HG03558 (cell line): ENCODE data around the gene CCDC107.

Experiments used
- ATAC-seq: cut with Tn5 transposase; IDR thresholded peaks from one replicate; pipeline ENCODE4 v1.9.1; 2021; ENCODE audit warnings: moderate number of reproducible peaks; ENCODE audit not compliant: unreplicated experiment; ENCODE audit errors: extremely low read depth

Gene CCDC107

GRCh38 chr9:35698231-35698630, 40.1 kb downstream of the CCDC107 start:
- ATAC-seq: no peak

GRCh38 chr9:35700031-35700430, 41.9 kb downstream of the CCDC107 start:
- ATAC-seq: no peak

- no peak for ATAC-seq
These were observed 42.9 kb downstream of the CCDC107 start for GRCh38 chr9:35700942-35701341.

GRCh38 chr9:35702696-35703095, 44.6 kb downstream of the CCDC107 start:
- no peak for ATAC-seq

DNA sequence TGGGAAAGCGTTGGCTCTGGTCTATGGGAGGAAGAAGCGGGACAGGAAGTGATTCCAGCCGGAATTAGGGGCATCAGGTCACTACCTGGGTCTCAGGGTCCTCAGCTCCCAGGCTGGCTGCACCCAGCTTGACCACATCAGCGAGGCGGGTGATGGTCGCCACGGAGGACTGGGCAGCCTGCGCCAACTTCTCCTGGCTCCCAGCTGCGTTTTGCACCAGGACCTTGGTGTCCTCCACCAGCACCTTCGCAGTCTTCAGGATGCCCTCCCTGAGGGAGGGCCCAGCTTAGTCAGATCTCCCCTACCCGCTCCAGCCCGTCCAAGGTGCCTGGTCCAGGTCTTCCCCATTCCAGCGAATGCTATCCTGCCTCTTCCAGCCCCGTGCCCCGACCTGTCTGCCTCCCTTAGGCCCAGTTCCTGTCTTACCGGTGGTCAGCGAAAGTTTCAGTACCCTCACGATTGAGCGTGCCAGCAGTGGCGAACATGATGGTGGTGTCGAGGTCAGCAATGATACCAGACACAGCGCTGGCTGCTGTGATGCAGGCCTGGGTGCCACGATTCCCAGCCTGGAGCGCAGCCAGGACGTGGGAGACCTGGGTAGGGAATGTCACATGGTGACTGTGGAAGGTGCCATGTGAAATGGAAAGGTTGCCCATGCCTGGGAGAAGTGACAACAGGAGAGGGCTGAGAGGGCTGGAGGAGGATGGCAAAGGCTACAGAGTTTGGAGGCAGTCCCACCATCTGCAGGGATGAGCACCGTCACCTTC, 46.0 kb downstream of the CCDC107 start:
- no peak for ATAC-seq

DNA sequence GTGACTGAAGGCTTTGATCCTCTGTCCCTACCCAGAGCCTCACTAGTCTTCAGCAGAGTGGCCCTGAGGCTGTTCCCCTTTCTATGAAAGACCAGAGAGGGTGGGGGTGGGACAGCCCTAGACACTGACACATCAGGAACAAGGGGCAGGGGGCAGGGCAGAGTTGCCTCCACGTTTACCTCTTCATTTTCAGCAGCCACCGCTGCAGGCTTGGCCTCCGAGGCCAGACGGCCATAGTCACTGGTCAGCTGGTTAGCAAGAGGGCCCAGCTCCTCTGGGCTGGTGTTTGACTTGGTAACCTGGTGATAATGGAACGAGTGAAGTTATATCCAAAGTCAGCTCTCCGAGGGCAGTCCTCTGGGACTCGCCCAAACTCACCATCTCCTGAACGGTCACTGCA, 47.3 kb downstream of the CCDC107 start:
- ATAC-seq: no peak

GRCh38 chr9:35705836-35706430, 47.8 kb downstream of the CCDC107 start:
- ATAC-seq: no peak

DNA sequence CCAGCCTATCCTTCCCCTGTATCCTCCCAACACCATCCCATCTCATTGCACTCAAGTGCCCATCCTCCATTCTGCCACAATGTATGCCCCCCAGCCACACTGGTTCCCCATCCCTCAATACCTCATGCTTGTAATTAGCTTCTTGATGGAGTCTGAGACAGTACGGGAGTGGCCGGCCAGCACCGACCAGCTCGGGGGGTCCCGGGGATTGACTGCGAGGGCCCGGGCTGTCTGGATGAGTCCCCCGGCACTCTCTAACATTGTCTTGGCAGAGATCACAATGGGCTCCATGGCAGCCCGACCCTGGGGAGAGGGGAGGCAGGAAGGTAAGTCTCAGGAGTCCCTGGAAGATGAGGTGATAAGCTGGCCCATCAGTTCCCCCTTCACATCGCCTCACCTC, 48.9 kb downstream of the CCDC107 start:
- ATAC-seq: no peak

DNA sequence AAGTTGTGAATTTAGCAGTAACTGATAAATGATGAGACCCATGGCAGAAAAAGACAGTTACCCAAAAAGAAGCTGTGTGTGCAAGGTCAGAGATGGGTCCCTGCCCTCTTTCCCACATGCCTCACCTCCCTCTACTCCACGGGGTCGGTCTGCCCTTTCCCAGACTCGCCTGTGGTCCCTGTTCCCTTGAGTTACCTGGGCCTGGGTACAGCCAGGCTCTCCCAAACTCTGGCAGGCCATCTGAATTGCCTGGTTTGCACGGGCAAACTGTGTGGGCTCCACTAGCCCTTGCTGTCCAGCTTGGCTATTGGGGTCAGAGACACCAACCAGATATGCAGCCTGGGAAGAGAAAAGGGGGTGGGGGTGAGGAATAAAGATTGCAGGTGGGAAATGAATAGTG, 50.1 kb downstream of the CCDC107 start:
- no peak for ATAC-seq

GRCh38 chr9:35710818-35711500, 52.9 kb downstream of the CCDC107 start:
- no peak for ATAC-seq
